GM18519 (cell line): ENCODE measurements around the gene LGALS4.
"Not testable (repeated sequence)": the region's sequence is repeated elsewhere in the genome, so short reads cannot be mapped to it uniquely, and the experiment has no call there.

Experiments used
- ATAC-seq: cut with Tn5 transposase; IDR thresholded peaks from one replicate; pipeline ENCODE4 v1.9.1; 2021; ENCODE audit warnings: mild to moderate bottlenecking, moderate library complexity; ENCODE audit not compliant: unreplicated experiment, low FRiP score

LGALS4 gene

GRCh38 chr19:38826856-38827551, 14.3 kb upstream of the LGALS4 start:
- no peak for ATAC-seq

- not testable (repeated sequence) for ATAC-seq
Observed at GRCh38 chr19:38825936-38826335, 13.2 kb upstream of the LGALS4 start.

GRCh38 chr19:38821230-38821825, 8.6 kb upstream of the LGALS4 start:
- ATAC-seq: not testable (repeated sequence)

GRCh38 chr19:38819231-38819920, 6.6 kb upstream of the LGALS4 start:
- ATAC-seq: no peak

- ATAC-seq: no peak
Observed at GRCh38 chr19:38817081-38817480, 4.3 kb upstream of the LGALS4 start.

GRCh38 chr19:38816131-38816750, 3.5 kb upstream of the LGALS4 start:
- no peak for ATAC-seq

- no peak for ATAC-seq
Observed at GRCh38 chr19:38815059-38816001, 2.6 kb upstream of the LGALS4 start.

- not testable (repeated sequence) for ATAC-seq
Observed at GRCh38 chr19:38813932-38814331, 1.2 kb upstream of the LGALS4 start.

- ATAC-seq: no peak
Observed at GRCh38 chr19:38813323-38813722, 578 bp upstream of the LGALS4 start.

GRCh38 chr19:38812009-38812840, 520 bp downstream of the LGALS4 start:
- ATAC-seq: no peak

- ATAC-seq: no peak
Observed at GRCh38 chr19:38809592-38810252, 3.0 kb downstream of the LGALS4 start.

- no peak for ATAC-seq
Observed at GRCh38 chr19:38808741-38809140, 4.0 kb downstream of the LGALS4 start.

- ATAC-seq: not testable (repeated sequence)
Observed at GRCh38 chr19:38807374-38808098, 5.2 kb downstream of the LGALS4 start.

GRCh38 chr19:38806371-38806770, 6.4 kb downstream of the LGALS4 start:
- no peak for ATAC-seq

- ATAC-seq: no peak
Observed at GRCh38 chr19:38805180-38805579, 7.6 kb downstream of the LGALS4 start.

GRCh38 chr19:38803543-38803942, 9.2 kb downstream of the LGALS4 start:
- no peak for ATAC-seq

- ATAC-seq: no peak
Observed at GRCh38 chr19:38801359-38802095, 11.2 kb downstream of the LGALS4 start.
